GM23338 (cell line): ENCODE data around the gene CCND1. TPM values are rescaled to one million over a fixed set of nuclear protein-coding genes. Genes with fewer than 3 reads are reported as not detected.

Experiments used
- ATAC-seq: fragments of 200-7000 bp; cut with Tn5 transposase; 3 replicates; pipeline ENCODE4 v1.9.1; 2020
- DNase-seq: peaks from one replicate; pipeline ENCODE4 v3.0.0-alpha.2; 2015; ENCODE audit warnings: low spot score
- H2AFZ ChIP-seq: fragments of 200-600 bp; sonication (generic); 2 replicates; pipeline ENCODE4 v1.8.0; 2016; ENCODE audit warnings: antibody characterized with exemption, mild to moderate bottlenecking, moderate library complexity
- H3F3A ChIP-seq: fragments of 200-600 bp; sonication (generic); replicated peaks from 2 replicates; pipeline ENCODE4 v1.8.0; 2017; ENCODE audit warnings: antibody characterized with exemption, mixed run types, low read depth
- H3K27ac ChIP-seq: fragments of 200-600 bp; sonication (generic); 2 replicates; pipeline ENCODE4 v1.6.1; 2016; ENCODE audit warnings: low read depth
- H3K27me3 ChIP-seq: fragments of 200-600 bp; sonication (generic); 2 replicates; pipeline ENCODE4 v1.8.0; 2016; ENCODE audit warnings: mild to moderate bottlenecking, mixed run types, moderate library complexity; ENCODE audit not compliant: insufficient read depth
- H3K36me3 ChIP-seq: fragments of 200-600 bp; sonication (generic); 2 replicates; pipeline ENCODE4 v1.8.0; 2016; ENCODE audit warnings: mild to moderate bottlenecking; ENCODE audit not compliant: insufficient read depth
- H3K4me1 ChIP-seq: fragments of 200-600 bp; sonication (generic); 2 replicates; pipeline ENCODE4 v1.8.0; 2016; ENCODE audit warnings: mild to moderate bottlenecking, moderate library complexity; ENCODE audit not compliant: insufficient read depth
- H3K4me2 ChIP-seq: fragments of 200-600 bp; sonication (generic); 2 replicates; pipeline ENCODE4 v1.7.1; 2017; ENCODE audit warnings: mixed run types
- H3K4me3 ChIP-seq: fragments of 200-600 bp; sonication (generic); 2 replicates; pipeline ENCODE4 v1.6.1; 2016; ENCODE audit warnings: mixed run types
- H3K79me2 ChIP-seq: fragments of 200-600 bp; sonication (generic); replicated peaks from 2 replicates; pipeline ENCODE4 v1.8.0; 2017; ENCODE audit warnings: mild to moderate bottlenecking; ENCODE audit not compliant: insufficient read depth
- H3K9me2 ChIP-seq: fragments of 200-600 bp; sonication (generic); 2 replicates; pipeline ENCODE4 v1.8.0; 2017; ENCODE audit not compliant: insufficient read depth
- H4K20me1 ChIP-seq: fragments of 200-600 bp; sonication (generic); replicated peaks from 2 replicates; pipeline ENCODE4 v1.8.0; 2017; ENCODE audit warnings: mild to moderate bottlenecking; ENCODE audit not compliant: insufficient read depth
- H3K27ac Mint-ChIP-seq: 2 replicates; pipeline ENCODE4 v1.8.0; 2020; ENCODE audit warnings: inconsistent platforms, mild to moderate bottlenecking, moderate library complexity, mixed read lengths
- H3K27me3 Mint-ChIP-seq: 3 replicates; pipeline ENCODE4 v1.8.0; 2022; ENCODE audit warnings: low read depth, mild to moderate bottlenecking, moderate library complexity, mixed read lengths, inconsistent platforms; ENCODE audit not compliant: insufficient read depth, poor library complexity
- H3K36me3 Mint-ChIP-seq: 3 replicates; pipeline ENCODE4 v1.8.0; 2021; ENCODE audit warnings: low read depth, mild to moderate bottlenecking, inconsistent platforms, moderate library complexity, mixed read lengths
- H3K4me1 Mint-ChIP-seq: 3 replicates; pipeline ENCODE4 v1.8.0; 2020; ENCODE audit warnings: mild to moderate bottlenecking, inconsistent platforms, mixed read lengths
- H3K4me3 Mint-ChIP-seq: 3 replicates; pipeline ENCODE4 v1.8.0; 2021; ENCODE audit warnings: moderate library complexity, mild to moderate bottlenecking, inconsistent platforms, mixed read lengths
- H3K9me3 Mint-ChIP-seq: 3 replicates; pipeline ENCODE4 v1.8.0; 2020; ENCODE audit warnings: moderate library complexity, mild to moderate bottlenecking, inconsistent platforms, mixed read lengths
- CREB1 ChIP-seq: fragments of 250-450 bp; sonication (Bioruptor Pico); IDR thresholded peaks from 2 replicates; pipeline ENCODE4 v1.5.0; 2020; ENCODE audit warnings: low read depth, mild to moderate bottlenecking, moderate library complexity
- ETS1 ChIP-seq: IDR thresholded peaks from 2 replicates; pipeline ENCODE4 v1.6.1; 2016; ENCODE audit warnings: antibody characterized with exemption
- POLR2AphosphoS5 ChIP-seq: IDR thresholded peaks from 2 replicates; pipeline ENCODE4 v1.6.1; 2016; ENCODE audit warnings: antibody characterized with exemption, low read depth
- REST ChIP-seq: IDR thresholded peaks from one replicate; pipeline ENCODE4 v1.6.1; 2018; ENCODE audit warnings: antibody characterized with exemption; ENCODE audit not compliant: unreplicated experiment
- polyA plus RNA-seq: library from polyadenylated mRNA; unstranded; fragments of >200 nt; fragmentation: Nextera tagmentation; extraction: Ambion mirVana; gene quantifications from 2 replicates; pipeline ENCODE4 v1.2.1, GENCODE V29; 2016
- total RNA-seq: library from RNA; depleted of rRNA; stranded (reverse); fragments of >200 nt; shearing (Covaris generic); gene quantifications from 2 replicates; pipeline ENCODE4 v1.2.3, GENCODE V29; 2014

The CCND1 gene
- total and polyA plus RNA-seq, 2 experiments from 2014 or later, result 109 to 183 TPM

GRCh38 chr11:69611548-69612526 lies 29.1 kb upstream of the CCND1 start:
- no peak overlapping the region for H3K4me3 ChIP-seq
- Mint-ChIP-seq H3K36me3 (peaks cover 6% of the 10 kb centered on the region; the same call in 2 of the 3 replicates), H3K27me3 (peaks cover 1% of the 10 kb centered on the region), H3K27ac (no peak overlapping the region), H3K9me3 (peaks cover 16% of the 10 kb centered on the region; the same call in 2 of the 3 replicates), H3K4me1 (peaks cover 19% of the 10 kb centered on the region), H3K4me3 (no peak overlapping the region)
- no peak for ATAC-seq
- H2AFZ ChIP-seq, result no peak overlapping the region
- no peaks in the 10 kb centered on the region for H3K27me3 ChIP-seq
- H4K20me1 ChIP-seq, result no peaks in the 10 kb centered on the region
- H3K4me2 ChIP-seq, result no peak overlapping the region
- DNase-seq, result no peak
- no peak overlapping the region for H3K27ac ChIP-seq
- no peaks in the 10 kb centered on the region for H3K36me3 ChIP-seq
- TF ChIP-seq REST (no peak), ETS1 (no peak), POLR2AphosphoS5 (no peak)
- no peaks in the 10 kb centered on the region for H3K79me2 ChIP-seq
- no peaks in the 10 kb centered on the region for H3F3A ChIP-seq
- H3K4me1 ChIP-seq, result peaks cover 8% of the 10 kb centered on the region
- H3K9me2 ChIP-seq, result no peaks in the 10 kb centered on the region

- no peak overlapping the region for H3K4me3 ChIP-seq
- H3K36me3 Mint-ChIP-seq, result peaks cover 6% of the 10 kb centered on the region; the same call in 2 of the 3 replicates
- no peak for TF ChIP-seq ETS1
- no peak for TF ChIP-seq CREB1 (CRISPR knock-in tag)
- no peaks in the 10 kb centered on the region for H3F3A ChIP-seq
- H3K27me3 ChIP-seq, result no peaks in the 10 kb centered on the region
- H3K36me3 ChIP-seq, result no peaks in the 10 kb centered on the region
- no peak overlapping the region for H3K27ac Mint-ChIP-seq
- H3K4me1 ChIP-seq, result peaks cover 8% of the 10 kb centered on the region
- no peaks in the 10 kb centered on the region for H4K20me1 ChIP-seq
- H3K27me3 Mint-ChIP-seq, result peaks cover 1% of the 10 kb centered on the region
- H3K9me2 ChIP-seq, result no peaks in the 10 kb centered on the region
- H3K4me1 Mint-ChIP-seq, result peaks cover 19% of the 10 kb centered on the region
- H2AFZ ChIP-seq, result peak overlapping the region; percentile 93; the same call in 1 of the 2 replicates
- no peak overlapping the region for H3K27ac ChIP-seq
- no peak for DNase-seq
- no peak for ATAC-seq
- H3K9me3 Mint-ChIP-seq, result peaks cover 12% of the 10 kb centered on the region
- H3K79me2 ChIP-seq, result no peaks in the 10 kb centered on the region
- H3K4me2 ChIP-seq, result no peak overlapping the region
- H3K4me3 Mint-ChIP-seq, result no peak overlapping the region
Measured at GRCh38 chr11:69613594-69613993, 27.4 kb upstream of the CCND1 start.
